ENCODE measurements around the gene DCLK2. TPM values are rescaled to one million over a fixed set of nuclear protein-coding genes. Genes with fewer than 3 reads are reported as not detected.

DCLK2 gene
- total and polyA plus RNA-seq, 2 of the 4 experiments (the other 2 are of a cell fraction), result 11.3 to 15.5 TPM

DNA sequence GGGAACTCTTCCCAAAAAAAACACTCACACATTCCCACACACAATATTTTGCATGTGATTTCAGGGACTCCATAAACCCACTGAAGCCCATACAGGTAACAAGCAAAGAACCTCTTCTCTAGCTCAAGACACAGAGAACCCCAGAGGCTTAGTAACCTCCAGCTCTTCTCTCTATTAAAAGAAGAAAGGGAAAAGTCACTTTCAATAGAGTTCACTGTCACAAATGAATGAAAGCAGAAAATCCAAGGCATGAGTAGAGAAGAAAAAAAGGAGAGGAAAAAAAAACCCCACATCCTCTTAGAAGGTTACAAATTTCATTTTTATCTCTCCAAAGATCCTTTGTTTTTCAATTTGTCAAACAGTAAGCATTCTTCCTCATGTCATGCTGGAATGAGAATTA lies 30.7 kb upstream of the DCLK2 start:
- no TSS peak for BruUV-seq (replicated peaks)
- H2BK5ac ChIP-seq (ENCODE audit: low read depth, low read length, poor library complexity, severe bottlenecking), result no peak overlapping the region
- H3K79me1 ChIP-seq (ENCODE audit: low read depth in 1 of 2, low read length in 2 of 2), result no peaks in the 10 kb centered on the region
- H4K20me1 ChIP-seq (ENCODE audit: insufficient read depth, low read length), result no peaks in the 10 kb centered on the region
- ATAC-seq (ENCODE audit: low read depth) (no peak), DNase-seq (no peak)
- H3K9me1 ChIP-seq (ENCODE audit: insufficient read depth, low read length), result no peaks in the 10 kb centered on the region
- H2AK5ac ChIP-seq (ENCODE audit: low read depth, low read length), result no peak overlapping the region
- no peak overlapping the region for H3K4me2 ChIP-seq (ENCODE audit: low read depth, low read length)
- no peak overlapping the region for H4K8ac ChIP-seq (ENCODE audit: low read depth in 2 of 2, low read length in 2 of 2)
- ChIA-PET POLR2A (ENCODE audit: unreplicated experiment) (no interaction called here), CTCF (interaction anchor here (1.1 kb wide), 1 partner anchor 14 kb away, joined by 3 read pairs; no protein-coding TSS in a partner anchor)
- dilution Hi-C loops (cut with HindIII; ENCODE audit: low sequenced_read_pairs, unreplicated experiment), result no loop called here
- H3K56ac ChIP-seq (ENCODE audit: extremely low read depth, insufficient read depth, low read length), result no peak overlapping the region
- no peak overlapping the region for H4K5ac ChIP-seq (ENCODE audit: low read depth, low read length)
- no peak overlapping the region for H3K23ac ChIP-seq (ENCODE audit: low read depth, low read length)
- no peak overlapping the region for H2BK20ac ChIP-seq (ENCODE audit: low read depth, low read length)
- H3K36me3 ChIP-seq (ENCODE audit: control insufficient read depth, insufficient read depth, low read length), result no peaks in the 10 kb centered on the region
- H3K4me1 ChIP-seq (ENCODE audit: control insufficient read depth, insufficient read depth, low read length), result no peaks in the 10 kb centered on the region
- TF ChIP-seq, protein P1, sequence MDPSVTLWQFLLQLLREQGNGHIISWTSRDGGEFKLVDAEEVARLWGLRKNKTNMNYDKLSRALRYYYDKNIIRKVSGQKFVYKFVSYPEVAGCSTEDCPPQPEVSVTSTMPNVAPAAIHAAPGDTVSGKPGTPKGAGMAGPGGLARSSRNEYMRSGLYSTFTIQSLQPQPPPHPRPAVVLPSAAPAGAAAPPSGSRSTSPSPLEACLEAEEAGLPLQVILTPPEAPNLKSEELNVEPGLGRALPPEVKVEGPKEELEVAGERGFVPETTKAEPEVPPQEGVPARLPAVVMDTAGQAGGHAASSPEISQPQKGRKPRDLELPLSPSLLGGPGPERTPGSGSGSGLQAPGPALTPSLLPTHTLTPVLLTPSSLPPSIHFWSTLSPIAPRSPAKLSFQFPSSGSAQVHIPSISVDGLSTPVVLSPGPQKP (IDR thresholded peaks at IDR 0.05; ENCODE audit: borderline replicate concordance, low read depth, low read length), result no peak
- no peak for TF ChIP-seq CHD1 (IDR thresholded peaks at IDR 0.05; ENCODE audit: low read depth, low read length)
- no peak overlapping the region for H3K27ac ChIP-seq (ENCODE audit: insufficient read depth, low read length)
- H3K9ac ChIP-seq (ENCODE audit: low read depth, low read length), result no peak overlapping the region
- H3K9me3 ChIP-seq (ENCODE audit: control insufficient read depth, insufficient read depth, low read length), result no peaks in the 10 kb centered on the region
- no peak overlapping the region for H4K91ac ChIP-seq (ENCODE audit: insufficient read depth, low read depth, low read length)
- H3K4ac ChIP-seq (ENCODE audit: low read depth, low read length), result no peak overlapping the region
- in situ Hi-C loops (cut with MboI; ENCODE audit: low sequenced_read_pairs), result no loop called here
- H2AFZ ChIP-seq (replicated peaks; ENCODE audit: low read length, poor library complexity), result no peak overlapping the region
- no peak overlapping the region for H2AK9ac ChIP-seq (replicated peaks; ENCODE audit: low read depth, low read length, poor library complexity)
- no peak overlapping the region for H3K4me3 ChIP-seq (ENCODE audit: insufficient read depth, low read depth, low read length)
- intact Hi-C loops (cut with micrococcal nuclease), result no loop called here
- H2BK15ac ChIP-seq (ENCODE audit: low read depth, low read length), result no peak overlapping the region
- no peak overlapping the region for H3K18ac ChIP-seq (ENCODE audit: low read depth, low read length)
- no peaks in the 10 kb centered on the region for H3K27me3 ChIP-seq (ENCODE audit: control insufficient read depth, insufficient read depth, low read length)
- H3K14ac ChIP-seq (replicated peaks; ENCODE audit: low read depth, low read length), result no peak overlapping the region
- no peak overlapping the region for H2BK120ac ChIP-seq (ENCODE audit: low read depth, low read length)

Measured in IMR-90 (cell line).